Neural progenitor cell (in vitro differentiated cells): ENCODE measurements around the gene AIDA.

ENCODE experiments used
- EZH2 ChIP-seq: fragments of 200-600 bp; sonication (generic); IDR thresholded peaks from 2 replicates; pipeline ENCODE4 v1.6.1; 2017; ENCODE audit warnings: antibody characterized with exemption, mild to moderate bottlenecking, moderate library complexity
- EZH2phosphoT487 ChIP-seq: fragments of 200-600 bp; sonication (generic); IDR thresholded peaks from 2 replicates; pipeline ENCODE4 v1.6.1; 2017; ENCODE audit warnings: antibody characterized with exemption
- TF ChIP-seq, protein P1 (sequence below): fragments of 200-600 bp; sonication (generic); IDR thresholded peaks from 2 replicates; pipeline ENCODE4 v1.5.1; 2017; ENCODE audit warnings: antibody characterized with exemption, mild to moderate bottlenecking

DNA sequence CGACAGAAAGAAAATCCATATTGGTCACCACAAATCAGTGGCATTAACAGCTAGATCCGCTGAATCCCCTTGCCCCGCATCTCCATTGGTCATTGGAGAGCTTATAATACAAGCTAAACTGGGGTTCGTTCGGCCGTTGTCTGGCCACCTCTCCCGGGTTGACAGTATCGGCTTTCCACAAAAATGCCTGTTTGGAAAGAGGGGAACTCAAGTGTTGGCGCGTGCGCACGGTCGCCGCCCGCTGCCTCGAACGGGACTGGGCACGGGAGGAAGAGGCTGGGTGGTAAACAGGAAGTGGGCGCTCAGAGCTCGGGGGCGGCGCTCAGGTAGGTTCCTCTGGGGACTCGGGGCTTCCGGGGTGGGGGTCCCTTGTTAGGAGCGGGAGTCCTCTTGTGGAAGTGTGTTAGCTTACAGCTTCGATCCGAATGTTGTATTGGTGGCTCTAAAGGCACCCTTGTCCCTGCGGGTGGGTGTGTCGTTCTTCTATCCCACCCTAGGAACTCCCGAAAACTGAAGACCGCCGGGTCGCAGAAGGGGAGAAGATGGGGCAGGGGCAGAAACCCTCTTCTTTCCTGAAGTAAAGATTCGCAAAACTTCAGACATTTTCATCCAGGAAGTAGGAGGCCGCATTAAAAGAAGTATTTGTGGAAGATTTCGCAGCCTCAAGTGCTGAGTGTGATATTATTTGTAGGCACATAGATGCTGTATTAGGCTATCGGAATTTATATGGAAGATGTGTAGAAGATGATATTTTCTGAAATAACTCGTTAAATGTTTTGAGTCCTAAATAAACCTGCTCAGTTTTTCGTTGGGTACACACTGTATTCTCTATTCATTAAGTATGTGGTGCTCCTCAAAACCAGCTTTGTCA is 1.0 kb upstream of the AIDA start:
- no peak for TF ChIP-seq EZH2
- TF ChIP-seq, protein P1, sequence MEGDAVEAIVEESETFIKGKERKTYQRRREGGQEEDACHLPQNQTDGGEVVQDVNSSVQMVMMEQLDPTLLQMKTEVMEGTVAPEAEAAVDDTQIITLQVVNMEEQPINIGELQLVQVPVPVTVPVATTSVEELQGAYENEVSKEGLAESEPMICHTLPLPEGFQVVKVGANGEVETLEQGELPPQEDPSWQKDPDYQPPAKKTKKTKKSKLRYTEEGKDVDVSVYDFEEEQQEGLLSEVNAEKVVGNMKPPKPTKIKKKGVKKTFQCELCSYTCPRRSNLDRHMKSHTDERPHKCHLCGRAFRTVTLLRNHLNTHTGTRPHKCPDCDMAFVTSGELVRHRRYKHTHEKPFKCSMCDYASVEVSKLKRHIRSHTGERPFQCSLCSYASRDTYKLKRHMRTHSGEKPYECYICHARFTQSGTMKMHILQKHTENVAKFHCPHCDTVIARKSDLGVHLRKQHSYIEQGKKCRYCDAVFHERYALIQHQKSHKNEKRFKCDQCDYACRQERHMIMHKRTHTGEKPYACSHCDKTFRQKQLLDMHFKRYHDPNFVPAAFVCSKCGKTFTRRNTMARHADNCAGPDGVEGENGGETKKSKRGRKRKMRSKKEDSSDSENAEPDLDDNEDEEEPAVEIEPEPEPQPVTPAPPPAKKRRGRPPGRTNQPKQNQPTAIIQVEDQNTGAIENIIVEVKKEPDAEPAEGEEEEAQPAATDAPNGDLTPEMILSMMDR = no peak
- TF ChIP-seq EZH2phosphoT487 = no peak
